A673 (cell line): Measurements from ENCODE around the gene PLXDC2.

ENCODE experiments used
- CTCF ChIP-seq: fragments of 300-800, 200-600 bp; sonication (generic); conservative IDR thresholded peaks from 2 replicates; pipeline ENCODE4 v1.5.1; 2017; ENCODE audit warnings: low read depth, mild to moderate bottlenecking, antibody characterized with exemption, low read length, moderate library complexity, mixed read lengths
- EZH2 ChIP-seq: fragments of 200-600 bp; sonication (generic); IDR thresholded peaks from 2 replicates; pipeline ENCODE4 v1.6.1; 2017; ENCODE audit warnings: borderline replicate concordance, low read depth, mild to moderate bottlenecking, mixed read lengths, antibody characterized with exemption, low read length; ENCODE audit not compliant: poor library complexity, severe bottlenecking

GRCh38 chr10:19947215-19947614 is 131.0 kb downstream of the PLXDC2 start:
- TF ChIP-seq CTCF = no peak
- no peak for TF ChIP-seq EZH2
